HT1080 (cell line): ENCODE data around the gene SVBP. TPM values are rescaled to one million over a fixed set of nuclear protein-coding genes. Genes with fewer than 3 reads are reported as not detected.
A peak's percentile ranks its signal among the peaks of the same experiment; 100 is the strongest.
"Not testable (repeated sequence)": the region's sequence is repeated elsewhere in the genome, so short reads cannot be mapped to it uniquely, and the experiment has no call there.

Experiments used
- DNase-seq: peaks from one replicate; pipeline ENCODE4 v3.0.0-alpha.2; 2015; ENCODE audit warnings: low read depth
- polyA plus RNA-seq, 2 experiments: library from polyadenylated mRNA; depleted of rRNA; stranded (reverse); fragments of >200 nt; gene quantifications; 2 replicates each; pipeline ENCODE4 v1.2.3, GENCODE V29; 2015
- total RNA-seq: library from RNA; depleted of rRNA; stranded (reverse); fragments of >200 nt; shearing (Covaris generic); gene quantifications from 2 replicates; pipeline ENCODE4 v1.2.3, GENCODE V29; 2014; rRNA removed

SVBP gene, protein sequence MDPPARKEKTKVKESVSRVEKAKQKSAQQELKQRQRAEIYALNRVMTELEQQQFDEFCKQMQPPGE
- 16.6 and 16.8 TPM in 2 replicates for total RNA-seq
- 11.5 and 12.5 TPM in 2 replicates for polyA plus RNA-seq (2015; cell fraction: cytosol; rRNA removed)
- 1.5 and 4.0 TPM in 2 replicates for polyA plus RNA-seq (2015; cell fraction: nucleus; rRNA removed)

DNA sequence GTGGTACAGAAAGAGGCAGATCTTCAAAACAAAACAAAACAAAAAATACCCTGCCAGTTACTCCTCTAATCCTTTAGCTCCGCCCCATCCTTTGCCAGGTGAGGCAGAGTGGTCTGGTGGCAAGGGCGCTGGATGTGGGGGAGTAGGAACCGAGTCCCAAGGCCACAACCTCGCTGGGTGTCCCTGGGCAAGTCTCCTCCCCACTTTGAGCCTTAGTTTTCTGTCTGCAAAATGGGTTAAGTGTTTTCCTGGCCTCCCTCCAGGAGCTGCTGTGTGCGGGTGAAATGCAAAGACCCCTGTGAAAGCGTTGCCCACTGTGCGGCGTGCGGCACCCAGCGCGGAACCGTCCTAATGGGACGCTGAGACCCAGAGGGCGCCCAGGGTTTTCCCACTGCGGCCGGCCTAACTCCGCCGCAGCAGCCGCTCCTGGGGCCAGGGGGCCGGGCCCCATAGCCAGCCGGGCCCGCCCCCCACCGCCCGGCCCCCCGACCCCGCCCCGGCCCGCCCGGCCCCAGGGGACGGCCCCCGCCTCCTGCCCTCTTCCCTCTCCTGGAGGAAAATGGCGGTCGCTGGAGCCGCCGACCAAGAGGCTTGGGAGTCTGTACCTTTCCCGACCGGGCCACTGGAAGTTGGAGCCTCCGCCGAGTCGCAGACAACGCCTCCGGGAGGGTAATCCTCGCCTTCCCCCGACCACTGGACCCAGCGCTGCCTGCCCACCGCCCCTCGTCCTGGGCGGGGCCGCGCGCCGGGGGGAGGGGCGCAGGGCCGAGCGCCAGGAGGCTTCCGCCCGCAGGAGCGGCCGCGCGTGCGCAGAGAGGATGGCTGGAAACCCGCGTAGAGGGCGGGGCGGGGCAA lies at the start of gene SVBP, which contains the start of gene ERMAP:
Gene SVBP, minus strand, starts transcription at position 813 of the 855 bp plus-strand sequence. CDS start 853 bp downstream, outside the sequence.
Gene ERMAP, plus strand, starts transcription at position 538 of the 855 bp plus-strand sequence. CDS start 13,327 bp downstream, outside the sequence.
- DNase-seq: peak; percentile 80

DNA sequence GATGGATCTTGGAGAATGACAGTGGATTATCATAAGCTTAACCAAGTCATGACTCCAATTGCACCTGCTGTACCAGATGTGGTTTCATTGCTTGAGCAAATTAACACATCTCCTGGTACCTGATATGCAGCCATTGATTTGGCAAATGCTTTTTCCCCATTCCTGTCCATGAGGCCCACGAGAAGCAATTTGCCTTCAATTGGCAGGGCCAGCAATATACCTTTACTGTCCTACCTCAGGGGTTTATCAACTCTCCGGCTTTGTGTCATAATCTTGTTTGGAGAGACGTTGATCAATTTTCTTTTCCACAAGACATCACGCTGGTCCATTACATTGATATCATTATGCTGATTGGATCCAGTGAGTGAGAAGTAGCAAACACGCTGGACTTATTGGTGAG lies 49.4 kb upstream of the SVBP start:
- no peak for DNase-seq

DNA sequence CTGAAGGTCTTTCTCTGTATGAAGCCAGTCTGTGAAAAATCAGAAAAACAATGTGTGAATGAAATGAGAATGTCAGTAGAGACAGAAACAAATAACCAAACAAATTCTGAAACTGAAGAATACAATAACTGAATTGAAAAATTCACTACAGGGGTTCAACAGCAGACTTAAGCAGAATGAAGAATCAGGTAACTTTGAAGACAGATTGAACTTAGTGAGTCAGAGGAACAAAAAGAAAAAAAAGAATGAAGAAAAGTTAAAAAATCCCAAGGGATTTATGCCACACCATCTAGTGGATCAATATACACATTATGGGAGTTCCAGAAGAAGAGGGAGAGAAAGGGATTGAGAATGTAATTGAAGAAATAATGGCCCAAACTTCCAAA lies 43.8 kb upstream of the SVBP start:
- no peak for DNase-seq

DNA sequence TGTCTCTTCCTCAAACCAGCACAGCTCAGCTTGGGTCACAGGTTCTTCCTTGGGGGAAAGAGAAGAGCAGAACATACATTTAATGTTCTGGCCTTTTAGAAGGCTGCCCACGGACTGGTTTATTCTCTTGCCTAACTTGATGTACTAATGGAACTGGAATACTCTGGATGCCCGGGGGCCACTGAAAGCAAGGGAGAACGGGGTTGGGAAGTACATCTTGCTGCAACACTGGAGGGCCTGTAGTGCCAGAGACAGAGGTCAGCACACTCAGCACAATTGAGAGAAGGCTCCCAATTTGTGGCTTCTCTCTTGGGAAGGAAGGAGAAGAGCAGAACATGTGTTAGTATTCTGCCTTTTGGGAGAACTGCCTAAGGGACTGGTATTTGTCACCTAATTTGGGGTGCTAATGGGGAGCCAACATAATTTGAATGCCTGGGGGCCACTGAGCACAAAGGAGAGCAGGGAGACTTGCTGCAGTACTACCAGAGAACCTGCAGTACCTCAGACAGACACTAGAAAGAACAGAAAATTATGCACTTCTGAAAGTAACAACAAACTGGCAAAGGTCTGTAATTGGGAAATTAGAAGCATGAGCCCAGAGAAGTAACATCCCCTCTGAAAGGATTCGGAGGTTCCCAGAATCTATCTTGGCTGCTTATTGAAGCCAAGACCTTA lies 43.3 kb upstream of the SVBP start:
- no peak for DNase-seq

DNA sequence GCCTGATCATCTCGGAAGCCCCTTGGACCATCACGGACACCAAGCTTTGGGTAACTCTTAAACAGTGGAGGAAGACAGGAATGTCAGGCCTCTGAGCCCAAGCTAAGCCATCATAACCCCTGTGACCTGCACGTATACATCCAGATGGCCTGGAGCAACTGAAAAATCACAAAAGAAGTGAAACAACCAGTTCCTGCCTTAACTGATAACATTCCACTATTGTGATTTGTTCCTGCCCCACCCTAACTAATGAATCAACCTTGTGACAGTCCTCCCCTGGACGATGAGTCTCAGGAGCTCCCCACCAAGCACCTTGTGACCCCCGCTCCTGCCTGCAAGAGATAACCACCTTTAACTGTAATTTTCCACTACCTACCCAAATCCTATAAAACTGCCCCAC lies 42.2 kb upstream of the SVBP start:
- DNase-seq: not testable (repeated sequence)

DNA sequence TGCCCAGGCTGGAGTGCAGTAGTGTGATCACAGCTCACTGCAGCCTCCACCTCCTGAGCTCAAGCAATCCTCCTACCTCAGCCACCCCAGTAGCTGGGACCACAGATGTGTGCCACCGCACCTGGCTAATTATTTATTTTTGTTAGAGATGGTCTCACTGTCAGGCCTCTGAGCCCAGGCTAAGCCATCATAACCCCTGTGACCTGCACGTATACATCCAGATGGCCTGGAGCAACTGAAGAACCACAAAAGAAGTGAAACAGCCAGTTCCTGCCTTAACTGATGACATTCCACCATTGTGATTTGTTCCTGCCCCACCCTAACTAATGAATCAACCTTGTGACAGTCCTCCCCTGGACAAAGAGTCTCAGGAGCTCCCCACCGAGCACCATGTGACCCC lies 39.4 kb upstream of the SVBP start:
- DNase-seq: not testable (repeated sequence)

DNA sequence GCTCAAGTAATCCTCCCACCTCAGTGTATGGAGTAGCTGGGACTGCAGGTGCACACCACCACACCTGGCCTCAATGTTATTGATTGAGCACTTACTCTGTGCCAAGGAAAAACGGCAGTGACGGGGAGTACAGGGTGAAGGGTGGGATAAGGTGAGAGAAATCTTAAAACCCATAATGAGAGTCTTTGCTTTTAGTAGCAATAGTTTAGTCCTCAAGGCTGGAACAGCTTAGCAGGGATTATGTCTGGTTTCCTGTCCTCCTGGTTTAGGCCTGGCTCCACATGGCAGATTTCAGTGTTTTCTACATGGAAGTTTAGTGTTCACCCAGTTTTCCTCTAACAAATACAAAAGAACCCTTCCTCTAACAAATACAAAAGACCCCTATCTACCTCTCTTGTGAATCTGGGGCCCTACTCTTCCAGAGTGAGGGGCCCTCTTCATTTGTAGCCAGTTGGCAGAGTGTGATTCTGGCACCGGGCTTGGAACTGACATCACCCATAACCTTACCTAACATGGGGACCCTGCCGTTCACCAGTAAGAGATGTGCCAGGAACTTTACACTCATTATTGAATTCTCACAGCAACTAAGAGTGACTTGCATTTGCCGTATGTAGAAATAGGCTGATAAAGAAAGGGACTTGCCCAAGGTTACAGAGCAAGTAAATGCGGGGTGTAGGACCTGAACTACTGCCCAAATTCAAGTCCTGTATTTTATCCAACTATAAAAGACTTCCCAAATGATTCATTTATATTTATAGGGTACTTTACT lies 36.1 kb upstream of the SVBP start:
- DNase-seq: no peak

DNA sequence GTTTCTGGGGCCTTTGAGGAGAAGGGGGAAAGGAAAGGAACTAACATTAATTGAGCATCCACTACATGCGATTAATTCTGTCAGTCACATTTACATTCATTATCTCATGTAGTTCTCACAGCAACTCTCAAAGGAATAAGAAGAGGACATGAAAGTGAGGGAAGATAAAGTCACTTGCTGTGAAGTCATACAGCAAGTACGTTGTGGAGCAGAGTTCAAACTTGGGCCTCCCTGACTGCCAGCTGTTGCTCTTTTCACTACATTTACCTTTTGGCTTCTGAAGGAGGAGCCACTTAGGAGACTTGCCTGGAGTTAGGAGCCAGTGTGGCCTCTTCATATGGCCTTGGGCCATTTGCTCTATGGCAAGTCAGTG lies 35.4 kb upstream of the SVBP start:
- no peak for DNase-seq

DNA sequence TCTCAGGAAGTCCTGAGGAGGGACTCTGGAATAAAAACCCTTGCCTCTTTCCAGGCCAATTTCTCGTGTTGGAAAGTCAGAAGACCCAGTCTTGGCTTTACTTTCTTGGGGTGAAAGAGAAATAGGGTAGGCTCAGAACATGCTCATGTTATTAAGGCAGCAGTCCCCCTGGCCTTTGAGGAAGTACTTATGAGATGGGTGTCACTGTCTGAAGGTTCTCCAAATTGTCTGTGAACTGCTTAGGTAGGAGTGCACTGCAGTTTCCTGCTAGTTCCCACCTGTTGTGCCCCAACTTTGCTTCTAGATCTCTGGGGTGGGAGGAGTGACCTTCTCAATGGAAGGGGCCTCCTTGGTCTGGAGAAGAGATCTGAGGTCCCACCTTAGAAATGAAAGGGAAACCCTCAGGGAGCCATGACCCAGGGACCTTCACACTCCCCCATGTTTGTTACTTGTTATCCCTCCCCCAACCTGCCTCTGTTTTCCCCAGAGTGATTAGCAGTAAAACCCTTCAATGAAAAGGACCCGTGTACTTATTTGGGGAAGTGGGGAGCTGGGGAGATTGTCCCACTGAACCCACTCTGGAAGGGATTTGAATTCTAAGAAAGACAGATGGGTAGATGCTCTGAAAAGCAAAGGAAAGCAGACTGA lies 34.9 kb upstream of the SVBP start:
- no peak for DNase-seq

DNA sequence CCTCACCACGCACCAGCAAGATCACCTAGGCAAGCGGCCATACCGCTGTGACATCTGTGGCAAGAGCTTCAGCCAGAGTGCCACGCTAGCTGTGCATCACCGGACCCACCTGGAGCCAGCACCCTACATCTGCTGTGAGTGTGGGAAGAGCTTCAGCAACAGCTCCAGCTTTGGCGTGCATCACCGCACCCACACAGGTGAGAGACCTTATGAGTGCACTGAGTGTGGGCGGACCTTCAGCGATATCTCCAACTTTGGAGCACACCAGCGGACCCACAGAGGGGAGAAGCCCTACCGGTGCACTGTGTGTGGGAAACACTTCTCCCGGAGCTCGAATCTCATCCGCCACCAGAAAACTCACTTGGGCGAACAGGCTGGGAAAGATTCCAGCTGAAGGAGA lies 34.2 kb upstream of the SVBP start:
- DNase-seq: no peak

DNA sequence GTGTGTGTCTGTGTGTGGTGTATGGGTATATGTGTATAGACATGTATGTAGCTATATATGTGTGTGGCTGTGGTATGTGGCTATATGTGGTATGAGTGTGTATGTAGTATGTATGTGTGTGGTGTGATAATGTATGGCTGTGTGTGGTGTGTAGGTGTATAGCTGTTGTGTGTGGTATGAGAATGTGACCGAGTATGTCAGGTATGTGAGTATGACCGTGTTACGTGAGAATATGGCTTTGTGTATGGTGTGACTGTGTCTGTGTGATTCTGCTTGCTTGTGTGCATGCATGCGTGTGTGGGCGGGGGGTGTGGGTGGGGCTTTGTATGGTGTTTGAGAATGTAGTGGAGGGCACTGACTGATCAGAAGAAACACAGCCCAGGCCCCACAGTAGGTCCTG lies 32.7 kb upstream of the SVBP start:
- no peak for DNase-seq

DNA sequence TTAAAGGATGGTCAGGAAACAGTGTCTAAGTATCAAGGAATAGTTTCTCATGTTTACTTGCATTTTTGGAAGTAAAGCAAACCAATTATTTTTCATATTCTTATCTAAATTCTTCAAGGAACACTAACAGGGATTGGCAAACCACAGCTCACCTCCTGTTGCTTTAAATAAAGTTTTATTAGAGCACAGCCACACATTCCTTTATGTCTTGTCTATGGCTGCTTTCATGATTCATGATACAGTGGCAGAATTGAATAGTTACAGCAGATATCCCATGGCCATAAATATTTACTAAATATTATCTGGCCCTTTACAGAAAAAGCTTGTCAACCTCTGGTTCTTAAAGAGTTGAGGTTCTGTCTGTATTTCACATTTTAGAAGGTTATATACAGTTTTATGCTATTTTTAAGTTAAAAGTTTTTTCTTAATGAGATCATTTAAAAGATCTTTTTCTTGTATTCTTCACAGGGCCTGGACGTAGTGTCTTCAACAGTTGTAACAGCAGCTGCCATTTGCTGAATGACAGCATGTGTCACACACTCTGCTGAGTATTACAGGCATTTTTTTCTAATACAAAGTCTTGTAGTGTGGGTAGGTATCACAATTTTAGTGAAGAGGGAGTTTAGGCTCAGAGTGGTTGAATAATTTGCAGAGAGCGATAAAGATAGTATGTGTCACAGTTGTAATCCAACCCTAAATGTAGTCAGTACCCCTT lies 31.8 kb upstream of the SVBP start:
- DNase-seq: no peak

DNA sequence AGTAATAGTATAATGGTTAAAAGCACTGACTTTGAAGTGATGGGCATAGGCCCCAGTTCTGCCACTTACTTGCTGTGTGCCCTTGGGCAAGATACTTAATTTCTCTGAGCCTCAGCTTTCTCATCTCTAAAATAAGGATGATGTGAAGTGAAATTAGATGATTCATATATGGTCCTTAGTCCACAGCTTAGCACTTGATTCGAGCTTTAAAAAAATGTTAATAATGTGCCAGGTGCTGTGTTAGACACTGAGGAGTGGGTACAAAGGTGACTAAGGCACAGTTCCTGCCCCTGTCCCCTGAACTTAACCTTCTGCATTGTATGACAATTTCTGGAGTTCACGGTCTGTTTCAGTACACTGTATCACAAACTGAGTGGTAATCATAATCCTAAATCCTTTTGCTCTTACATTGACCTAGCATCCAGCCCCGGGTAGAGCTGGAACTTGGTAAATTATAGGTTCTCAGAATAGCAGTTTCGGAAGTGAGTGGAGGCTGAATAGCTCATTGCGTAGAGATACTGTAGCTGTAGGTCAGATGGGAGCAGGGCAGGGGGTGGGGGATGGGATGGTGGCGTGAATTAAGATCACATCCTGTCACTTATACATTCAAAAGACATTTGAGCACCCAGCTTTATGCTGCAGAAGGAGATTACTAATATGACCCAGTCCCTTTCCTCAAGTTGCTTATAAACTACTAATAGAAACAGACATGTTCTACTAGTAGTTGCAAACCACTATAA lies 30.7 kb upstream of the SVBP start:
- no peak for DNase-seq

DNA sequence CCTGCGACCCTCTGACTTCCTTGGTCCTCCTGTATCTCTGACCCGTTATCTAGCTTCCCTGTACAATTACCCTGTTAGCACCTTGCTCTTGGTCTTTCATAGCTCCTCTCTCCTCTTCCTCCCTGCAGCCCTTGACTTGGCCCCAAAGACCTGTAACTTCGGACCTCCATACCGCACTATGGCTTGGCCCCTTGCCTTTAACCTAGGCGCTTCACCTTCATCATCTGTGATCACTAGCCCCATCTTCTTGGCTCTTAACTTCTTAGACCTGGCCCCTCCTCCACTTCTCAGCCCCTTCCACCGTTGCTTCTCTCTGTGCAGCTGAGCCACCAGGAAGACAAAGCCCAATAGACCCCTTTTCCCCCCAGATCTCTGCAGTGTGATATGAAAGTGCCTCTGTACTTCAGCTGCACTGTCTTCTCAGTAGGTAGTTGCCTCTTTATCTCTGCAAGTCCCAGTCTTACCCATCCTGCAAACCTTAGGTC lies 30.0 kb upstream of the SVBP start:
- no peak for DNase-seq

DNA sequence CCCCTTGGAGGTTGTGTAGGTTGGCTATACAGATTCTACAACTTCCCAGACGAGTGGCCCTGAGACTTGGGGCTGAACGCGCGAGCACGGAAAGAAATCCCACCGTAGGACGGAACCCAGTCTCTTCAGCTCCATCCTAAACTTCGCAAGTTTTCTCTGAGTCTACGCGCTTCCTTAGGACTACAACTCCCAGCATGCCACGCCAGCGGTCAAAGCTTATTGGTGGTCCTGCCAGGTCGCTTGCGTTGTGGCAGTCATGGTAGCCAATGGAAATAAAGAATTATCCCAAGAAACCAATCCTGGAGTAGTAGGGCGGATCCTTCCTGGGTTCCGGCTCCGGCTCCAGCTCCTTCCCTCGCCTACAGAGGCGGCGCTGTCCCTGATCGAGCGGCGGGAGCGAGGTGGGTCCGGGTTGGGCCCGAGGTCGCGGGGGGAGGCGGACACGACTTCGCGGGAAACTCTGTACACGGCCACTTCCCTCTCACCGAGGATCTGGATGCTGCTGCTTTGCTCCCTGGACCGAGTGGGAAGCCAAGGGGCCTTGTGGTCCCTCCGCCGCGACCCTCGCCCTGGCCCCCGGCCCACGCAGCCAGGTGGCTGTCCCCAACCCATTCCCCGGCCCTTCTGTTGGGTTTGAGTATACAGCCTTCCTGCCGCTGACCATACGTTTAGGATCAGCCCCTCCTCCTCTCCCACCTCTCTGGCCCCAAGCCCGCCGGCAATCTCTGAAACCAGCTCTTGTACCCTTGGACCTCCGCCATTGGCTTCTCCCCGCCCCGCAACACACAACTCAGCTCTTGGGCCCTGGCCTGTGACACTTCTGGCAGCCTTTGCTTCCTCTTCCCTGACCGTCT lies 29.3 kb upstream of the SVBP start, which contains the start of gene ZNF691:
Gene ZNF691, plus strand, starts transcription at position 357 of the 854 bp plus-strand sequence. CDS start 3,046 bp downstream, outside the sequence.
- peak; percentile 98 for DNase-seq

DNA sequence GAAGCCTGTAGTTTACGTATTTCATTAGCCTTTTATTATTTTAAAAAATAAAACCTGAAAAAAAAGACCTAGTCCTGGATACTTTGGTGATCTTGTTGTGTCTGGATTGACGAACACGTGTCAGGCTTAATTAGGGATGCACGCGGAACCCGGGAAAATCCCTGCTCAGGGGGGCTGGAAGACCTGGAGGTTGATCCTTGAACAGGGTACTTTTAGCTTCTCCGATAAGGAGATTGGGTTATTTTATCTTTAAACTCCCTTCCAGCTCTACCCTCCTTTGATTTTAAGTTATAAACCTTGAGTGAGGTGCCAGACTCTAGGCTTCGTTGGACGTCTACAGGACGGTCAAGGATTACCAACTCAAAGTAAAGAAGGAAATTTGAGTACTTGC lies 28.7 kb upstream of the SVBP start:
- peak; percentile 6 for DNase-seq

DNA sequence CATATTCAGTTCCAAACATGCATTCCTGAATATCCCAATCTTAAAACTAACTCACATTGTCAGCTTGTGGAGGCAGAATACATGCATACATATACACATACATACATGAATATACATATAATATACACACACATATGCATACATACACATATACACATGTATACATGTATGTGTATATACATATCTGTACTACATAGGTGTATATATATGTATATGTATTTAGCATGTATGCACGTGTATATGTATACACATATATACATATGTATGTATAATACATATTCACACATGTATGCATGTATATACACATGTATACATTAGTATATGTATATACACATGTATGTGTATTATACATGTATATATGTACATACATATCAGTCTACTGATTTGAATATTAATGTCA lies 28.0 kb upstream of the SVBP start:
- no peak for DNase-seq

DNA sequence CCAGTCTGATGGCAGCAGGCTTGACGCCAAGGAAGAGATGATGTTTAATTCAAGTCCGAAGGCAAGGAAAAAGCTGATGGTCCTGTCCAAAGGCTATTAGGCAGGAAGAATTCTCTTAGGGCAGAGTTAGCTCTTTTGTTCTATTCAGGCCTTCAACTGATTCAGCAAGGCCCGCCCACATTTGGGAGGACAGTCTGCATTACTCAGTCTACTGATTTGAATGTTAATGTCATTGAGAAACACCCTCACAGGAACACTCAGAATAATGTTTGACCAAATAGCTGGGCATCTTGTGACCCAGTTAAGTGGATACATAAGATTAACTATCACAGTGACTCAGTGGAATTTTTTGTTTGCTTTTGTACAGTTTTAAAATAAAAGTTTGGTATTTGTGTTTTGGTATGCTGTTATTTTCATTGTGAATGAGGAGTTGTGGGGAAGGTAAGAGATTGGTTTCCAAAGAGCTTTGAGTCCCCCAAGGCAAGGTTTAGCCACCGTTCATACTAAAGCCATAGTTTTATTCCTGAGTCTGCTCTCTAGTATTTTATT lies 27.5 kb upstream of the SVBP start:
- DNase-seq: no peak
